HTERT RPE-1 (cell line): Measurements from ENCODE around the gene HIVEP2.

Experiments used
- in situ Hi-C: fragments of 300-500 bp; cut with MboI; formaldehyde crosslinking; loops from 4 replicates; pipeline ENCODE4 v1.14.3; 2020; ENCODE audit warnings: low sequenced_read_pairs

Gene HIVEP2

DNA sequence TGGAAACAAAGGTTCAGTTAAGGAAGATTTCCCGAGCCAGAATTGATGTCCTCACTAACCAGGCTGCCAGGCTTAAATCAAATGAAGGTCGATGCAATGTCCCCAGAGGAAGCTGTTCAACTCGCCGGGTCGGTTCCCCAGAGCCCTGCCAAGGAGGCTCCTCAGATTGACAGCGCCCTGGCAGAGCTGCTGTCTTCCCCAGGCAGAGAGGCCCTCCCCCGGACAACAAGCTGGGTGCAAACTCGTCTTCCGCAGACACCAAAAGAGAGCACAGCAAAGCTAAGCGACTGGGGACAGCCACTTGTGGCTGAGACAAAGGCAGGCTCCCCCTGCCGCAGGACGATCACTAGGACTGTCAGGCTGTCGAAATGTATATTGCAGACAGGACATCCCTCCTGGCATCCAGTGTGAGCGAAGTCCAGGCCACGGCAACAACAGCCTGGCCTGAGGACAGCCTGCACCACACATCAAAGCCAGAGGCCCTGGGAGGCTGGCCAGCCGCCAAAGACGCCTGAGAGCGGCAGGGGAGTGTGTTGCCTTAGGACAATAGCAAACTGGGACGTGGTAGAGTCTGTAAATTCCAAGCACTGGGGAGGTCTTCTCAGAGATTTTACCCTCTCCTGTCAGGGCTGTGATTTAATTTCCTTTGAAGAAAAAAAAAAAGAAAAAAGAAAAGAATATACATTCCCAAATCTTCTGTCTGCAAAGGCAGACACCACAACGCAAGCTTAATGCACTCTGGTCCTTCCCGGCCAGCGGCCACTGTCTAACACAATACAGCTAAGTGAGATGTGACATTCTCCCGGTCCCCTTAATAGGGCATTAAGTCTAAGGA lies 99.1 kb downstream of the HIVEP2 start:
- in situ Hi-C loops = no loop called here

DNA sequence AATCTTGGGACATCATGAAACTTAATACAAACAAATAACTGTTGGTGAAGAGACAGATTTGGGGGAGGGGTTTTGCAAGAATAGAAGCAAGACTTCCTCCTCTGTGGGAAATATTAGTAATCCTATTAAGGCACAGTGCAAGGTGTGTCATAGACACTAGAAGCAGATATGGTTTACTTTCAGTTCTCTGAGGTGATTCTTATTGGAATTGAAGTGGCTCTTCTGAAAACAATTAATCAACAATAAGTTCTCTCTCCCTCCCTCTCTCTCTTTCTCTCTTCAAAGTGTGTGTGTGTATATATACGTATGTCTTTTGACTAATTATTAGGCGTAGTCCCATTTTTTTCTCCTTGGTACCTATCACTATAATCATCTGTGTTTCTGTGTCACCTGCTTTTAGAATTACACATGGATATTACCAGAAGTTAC lies 99.8 kb downstream of the HIVEP2 start:
- in situ Hi-C loops = no loop called here

DNA sequence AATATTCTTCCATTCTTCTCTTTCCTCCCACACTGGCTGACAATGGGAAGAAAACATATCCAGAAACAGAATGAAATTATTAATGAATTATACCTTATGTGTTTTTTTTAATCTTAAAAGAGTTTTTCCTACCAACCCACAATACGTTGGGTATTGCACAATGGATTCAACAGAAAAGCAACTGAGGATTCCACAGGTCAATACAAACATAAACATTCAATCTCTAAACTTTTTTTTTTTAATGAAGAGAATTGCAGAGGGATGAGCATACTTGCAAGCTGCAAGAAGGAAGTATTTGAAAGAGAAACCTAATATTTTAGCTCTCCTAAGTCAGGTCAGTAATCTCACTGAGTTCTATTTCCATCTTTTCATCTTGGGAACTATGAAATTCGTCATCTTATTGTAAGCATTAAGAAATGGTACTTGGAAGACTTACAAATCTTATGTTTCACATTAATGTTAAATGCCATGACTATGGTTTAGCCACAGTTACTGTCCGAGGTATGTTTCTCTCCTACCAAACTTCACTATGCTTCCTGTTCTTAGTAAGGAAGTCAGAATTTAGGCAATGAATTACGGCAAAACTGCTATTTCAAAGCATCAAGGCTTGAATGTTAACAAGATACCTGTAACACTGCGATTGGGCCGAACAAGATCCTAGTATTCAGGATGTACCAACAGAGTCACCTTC lies 100.8 kb downstream of the HIVEP2 start:
- in situ Hi-C loops = no loop called here

DNA sequence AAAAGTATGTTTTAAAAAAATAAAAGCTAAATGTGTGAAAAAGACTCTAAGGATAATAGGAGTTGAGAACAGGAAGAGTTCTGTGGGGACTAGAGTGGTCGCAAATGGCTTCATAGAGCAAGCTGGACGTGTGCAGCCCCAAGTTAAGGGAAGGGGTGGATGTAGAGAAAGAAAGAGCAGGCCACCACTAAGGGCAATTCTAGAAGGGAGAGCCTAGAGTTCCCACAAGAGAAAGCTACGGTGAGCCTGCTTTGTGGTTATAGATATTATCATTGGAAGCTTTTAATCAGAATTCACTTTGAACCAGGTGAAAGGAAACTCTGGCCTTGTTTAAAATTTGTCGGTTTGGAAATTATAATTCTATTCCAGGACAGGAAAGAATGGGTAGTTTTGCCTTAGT lies 101.6 kb downstream of the HIVEP2 start:
- in situ Hi-C loops = no loop called here

DNA sequence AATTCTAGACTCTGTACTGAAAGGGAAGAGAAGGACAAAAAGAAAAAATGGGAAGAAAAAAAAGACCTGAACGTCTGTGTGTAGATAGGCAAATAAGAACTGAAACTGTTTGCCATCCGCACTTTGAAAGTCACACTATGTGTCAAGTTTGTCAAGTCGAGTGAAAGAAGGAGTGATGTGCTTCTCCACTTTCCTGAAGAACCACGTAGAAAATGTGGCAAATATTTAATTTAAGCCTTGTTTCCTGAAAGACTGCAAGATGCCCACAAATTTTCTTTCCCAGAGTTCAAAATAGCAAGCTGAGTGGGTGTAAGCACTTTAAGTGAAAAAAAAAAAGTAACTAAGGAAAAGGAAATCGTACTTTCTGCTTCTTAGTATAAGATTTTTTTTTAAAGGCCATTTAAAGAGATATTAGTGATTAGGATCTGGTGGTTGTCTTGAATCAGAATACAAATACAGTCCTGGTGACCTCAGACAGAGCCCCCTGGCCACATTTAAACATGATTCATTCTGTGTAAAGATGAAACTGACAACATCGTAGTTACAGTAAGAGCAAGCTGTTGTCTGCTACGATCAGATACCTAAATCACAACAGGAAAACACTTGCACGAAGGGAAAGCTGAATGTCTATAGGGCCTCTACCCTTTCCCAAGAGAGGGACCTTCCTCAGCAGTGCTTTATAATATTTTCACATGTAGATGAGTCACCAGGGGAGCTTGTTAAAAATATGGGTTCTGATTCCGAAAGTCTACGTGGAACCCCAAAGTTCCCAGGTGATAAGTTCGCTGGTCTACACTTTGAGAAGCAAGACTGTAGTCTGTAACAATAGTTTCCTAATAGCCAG lies 102.3 kb downstream of the HIVEP2 start:
- in situ Hi-C loops = no loop called here

DNA sequence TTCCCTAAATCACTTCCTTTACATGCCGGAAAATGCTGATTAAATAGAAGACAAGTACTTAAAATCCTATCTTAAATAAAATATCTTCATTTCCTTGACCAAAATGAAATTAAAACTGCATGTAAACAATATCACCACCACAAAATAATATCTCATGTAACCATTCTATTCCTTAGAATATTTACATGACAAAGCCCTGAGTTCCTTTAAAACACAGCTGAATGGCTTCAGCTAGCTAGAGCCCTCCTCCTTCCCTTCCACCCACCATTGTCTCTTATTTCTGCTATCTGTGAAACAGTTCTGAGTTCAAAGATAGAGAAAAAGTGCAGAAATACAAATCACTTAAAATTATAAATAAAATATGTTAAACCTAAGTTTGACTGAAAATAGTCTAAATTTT lies 103.1 kb downstream of the HIVEP2 start:
- in situ Hi-C loops = no loop called here

DNA sequence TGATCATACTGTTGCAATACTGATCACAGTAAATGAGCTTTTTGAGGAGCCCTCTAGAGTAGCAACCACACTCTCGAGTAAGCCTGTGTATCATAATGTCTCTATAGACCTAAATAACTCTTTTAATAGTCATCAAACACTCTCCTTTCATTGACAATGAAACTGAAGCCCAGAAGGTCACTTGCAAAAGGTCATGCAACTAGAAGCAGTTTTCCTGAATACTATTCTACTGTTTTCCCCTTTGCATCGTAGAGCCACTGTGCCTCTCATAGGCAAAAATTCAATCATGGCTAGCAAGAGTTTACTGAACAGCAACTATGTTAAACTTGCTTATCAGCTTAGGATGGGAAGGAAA lies 105.3 kb downstream of the HIVEP2 start:
- in situ Hi-C loops = no loop called here

DNA sequence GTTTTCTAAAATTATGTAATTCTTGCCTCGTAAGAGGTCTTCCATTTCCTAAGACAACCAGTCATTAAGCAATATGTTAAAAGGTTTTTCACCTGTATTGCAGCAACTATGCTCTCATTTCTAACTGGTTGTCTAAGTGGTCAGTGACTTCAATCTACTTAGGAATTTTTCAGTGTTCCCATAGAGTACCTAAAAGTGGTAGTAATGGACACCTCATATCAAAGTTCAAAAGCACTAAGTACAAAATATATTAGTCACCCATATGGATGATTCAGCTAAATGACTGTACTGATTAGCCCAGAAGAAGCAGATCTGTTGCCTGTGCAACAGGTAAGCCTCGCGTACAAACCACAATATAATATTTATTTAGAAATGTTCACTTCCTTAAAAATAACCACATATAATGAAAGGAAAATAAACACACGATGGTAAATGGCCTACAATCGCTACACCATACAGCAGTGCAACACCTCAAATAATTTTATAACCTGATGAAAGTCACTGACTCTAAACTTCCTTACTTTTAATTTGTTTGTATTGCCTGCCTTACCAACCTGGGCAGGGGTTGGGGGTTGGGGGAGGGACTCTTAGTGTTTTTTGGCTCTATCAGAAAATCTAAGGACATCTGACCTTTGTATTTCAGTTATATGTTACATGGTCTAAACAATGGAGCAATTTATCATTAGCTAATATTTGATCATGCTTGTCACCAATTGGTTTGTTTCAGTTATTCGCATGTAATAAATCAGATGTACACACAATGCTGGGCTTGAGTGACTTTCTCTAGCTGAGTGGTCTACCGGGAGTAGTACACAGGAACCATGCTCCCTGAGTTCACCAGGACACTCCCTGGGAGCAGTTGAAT lies 105.9 kb downstream of the HIVEP2 start:
- in situ Hi-C loops = no loop called here

DNA sequence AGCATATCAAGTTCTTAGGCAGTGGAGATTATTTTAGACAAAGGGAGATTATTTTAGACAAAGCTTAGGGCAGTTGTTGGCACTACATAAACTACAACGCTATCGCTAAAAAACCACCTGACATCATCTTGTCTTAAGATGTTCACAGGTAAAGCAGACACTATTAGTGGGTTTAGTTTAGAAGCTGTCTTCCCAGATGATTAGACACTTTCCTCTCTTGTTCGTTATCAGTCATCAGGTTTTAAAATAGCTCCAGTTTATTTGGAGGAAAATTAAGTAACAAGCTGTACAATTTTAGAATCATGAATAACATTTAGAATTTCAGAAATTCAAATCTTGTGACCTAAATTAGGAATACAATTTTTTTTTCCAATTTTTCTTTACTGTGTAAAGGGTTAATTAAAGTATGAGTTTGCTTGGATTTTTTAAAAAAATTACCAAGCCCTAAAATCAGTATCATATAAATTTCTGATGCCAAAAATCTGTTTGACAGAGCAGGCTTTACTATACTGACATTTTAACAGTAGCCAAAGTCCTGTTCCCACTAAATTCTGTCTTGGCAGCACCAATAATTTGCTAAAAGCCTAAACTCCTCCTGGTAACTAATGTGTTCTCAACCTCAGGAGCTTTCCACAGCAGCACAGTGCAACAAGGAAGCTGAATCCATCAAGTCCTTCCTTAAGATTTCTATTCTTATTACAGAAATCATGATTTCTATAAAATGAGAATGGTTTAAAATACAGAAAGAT lies 109.0 kb downstream of the HIVEP2 start:
- in situ Hi-C loops = no loop called here

DNA sequence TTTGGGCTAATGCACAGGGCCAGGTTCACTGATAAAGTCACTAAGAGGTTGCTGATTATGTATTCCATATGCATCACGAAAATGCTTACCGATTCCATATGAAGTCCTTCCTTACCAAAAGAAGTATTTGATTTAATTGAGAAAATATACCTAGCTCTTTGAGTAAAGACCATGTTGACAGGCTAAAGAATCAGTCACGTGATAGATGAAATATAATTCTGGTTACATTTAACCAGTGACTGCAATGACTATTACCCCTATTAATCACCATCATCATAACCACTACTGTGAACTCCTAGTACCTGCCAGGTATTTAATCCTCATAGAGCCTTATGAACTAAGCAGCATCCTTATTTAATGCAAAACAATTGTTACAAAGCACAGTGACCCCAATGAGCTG lies 110.1 kb downstream of the HIVEP2 start:
- in situ Hi-C loops = no loop called here

DNA sequence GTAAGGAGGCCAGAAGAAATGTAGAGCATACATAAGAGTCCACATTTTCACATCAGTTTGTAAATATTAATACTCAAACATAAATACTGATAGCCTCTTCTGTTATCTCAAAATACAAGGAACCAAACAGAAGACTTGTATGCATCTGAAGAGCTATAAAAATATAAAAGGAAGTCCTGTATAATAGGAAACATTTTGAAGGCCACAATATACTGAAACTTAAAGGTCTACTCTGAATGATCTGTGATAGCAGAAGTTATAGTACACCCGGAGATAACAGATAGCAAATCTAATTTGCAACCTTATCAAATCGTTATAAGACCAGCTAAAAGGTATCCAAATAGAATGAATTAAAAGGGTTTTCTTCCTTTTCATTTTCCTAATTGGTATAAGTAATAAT lies 111.2 kb downstream of the HIVEP2 start:
- in situ Hi-C loops = no loop called here

DNA sequence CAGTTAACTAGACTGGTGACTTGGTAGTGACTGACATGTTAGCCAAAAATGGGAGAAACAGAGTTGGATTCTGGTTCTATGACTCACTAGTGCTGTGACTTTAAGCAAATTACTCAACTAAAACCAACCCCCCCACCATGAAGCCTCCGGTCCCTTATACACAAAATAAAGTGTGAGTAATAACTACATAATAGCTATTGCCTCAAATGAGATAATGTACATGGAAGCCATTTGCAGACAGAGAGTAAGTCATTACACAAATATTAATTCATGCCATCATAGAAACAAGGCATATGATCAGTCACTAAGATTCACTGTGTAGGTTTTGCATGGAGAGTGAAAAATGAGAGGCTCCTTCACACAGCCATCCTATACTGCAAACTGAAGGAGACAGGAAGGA lies 111.9 kb downstream of the HIVEP2 start:
- in situ Hi-C loops = no loop called here

DNA sequence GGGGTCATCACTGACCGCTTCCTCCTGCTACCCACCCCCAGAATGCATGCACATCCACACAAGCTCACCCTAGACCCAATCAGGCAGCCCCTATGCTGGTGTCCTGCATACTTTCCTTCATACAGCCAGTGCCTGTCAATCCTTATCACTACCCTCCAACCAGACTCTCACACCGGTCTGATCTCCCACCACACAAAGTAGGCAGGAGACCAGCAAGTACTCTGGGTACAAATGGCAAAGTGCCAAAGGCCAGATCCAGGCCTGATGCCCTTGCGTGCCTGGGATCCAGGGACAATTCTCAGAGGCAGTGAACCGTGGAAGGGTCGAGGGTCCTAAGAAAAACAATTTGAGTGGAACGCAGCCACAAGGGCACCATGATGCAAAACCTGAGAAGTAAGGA lies 114.2 kb downstream of the HIVEP2 start:
- in situ Hi-C loops = no loop called here

DNA sequence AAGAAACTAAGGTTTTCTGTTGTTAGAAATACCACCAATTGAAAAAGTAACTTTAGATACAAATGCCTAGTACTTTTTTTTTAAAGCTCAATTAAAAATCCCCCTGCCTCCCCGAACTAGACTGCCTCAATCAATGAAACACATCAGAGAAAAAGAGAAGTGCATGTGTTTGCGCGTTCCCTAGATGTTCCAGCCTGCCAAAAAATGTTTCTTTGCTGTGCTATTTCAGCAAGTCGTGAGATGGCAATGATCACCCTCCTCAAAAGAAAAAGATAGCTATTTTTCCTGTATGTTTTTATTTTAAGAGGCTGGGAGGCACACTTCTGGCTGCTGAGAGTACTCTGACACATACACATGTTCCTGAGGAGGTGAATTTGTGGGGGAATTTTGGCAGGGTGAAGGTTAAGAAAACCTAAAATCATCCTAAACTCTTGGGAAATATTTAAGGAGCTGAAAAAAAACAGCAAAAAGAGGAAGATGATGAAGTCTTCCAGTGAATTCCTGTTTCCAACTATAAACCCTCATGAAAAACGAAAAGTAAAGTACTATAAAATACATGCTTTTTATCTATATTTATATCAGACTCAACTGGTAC lies 114.8 kb downstream of the HIVEP2 start:
- in situ Hi-C loops = no loop called here

DNA sequence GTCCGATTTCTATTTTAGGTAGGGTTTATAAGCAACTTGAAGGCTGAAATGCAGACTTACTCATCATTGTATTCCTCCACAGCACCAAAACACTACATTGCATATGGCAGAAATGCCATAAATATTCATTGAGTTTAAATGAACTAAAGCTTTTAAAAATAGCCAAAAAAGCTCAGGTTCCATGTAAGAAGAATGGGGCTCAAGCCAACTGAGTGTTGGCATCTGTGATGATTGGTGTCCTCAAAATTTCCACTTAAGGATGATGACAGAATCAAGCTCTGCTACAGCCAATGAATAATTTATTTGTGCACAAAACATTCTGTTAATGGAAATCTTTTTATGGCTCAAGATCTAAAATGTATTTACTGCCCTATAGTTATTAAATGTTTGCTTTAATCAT lies 115.4 kb downstream of the HIVEP2 start:
- in situ Hi-C loops = no loop called here

DNA sequence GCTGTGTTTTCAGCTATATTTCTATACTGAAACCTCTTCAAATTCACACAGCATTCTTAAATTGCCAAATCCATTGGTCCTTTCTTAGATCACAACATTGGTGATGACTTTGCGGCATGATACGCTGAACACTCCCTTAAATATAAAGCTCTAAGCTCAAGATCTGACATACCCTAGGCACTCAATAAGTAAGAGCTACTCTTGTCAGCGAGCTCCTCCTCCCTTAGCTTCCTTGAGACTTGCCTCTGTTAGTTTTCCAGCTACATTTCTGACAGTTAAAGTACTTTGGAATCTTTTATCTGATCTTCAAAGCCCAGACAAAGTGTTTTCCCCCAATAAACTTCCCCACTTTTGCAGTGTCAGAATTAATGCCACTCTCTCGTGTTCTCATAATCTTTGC lies 117.0 kb downstream of the HIVEP2 start:
- in situ Hi-C loops = no loop called here

DNA sequence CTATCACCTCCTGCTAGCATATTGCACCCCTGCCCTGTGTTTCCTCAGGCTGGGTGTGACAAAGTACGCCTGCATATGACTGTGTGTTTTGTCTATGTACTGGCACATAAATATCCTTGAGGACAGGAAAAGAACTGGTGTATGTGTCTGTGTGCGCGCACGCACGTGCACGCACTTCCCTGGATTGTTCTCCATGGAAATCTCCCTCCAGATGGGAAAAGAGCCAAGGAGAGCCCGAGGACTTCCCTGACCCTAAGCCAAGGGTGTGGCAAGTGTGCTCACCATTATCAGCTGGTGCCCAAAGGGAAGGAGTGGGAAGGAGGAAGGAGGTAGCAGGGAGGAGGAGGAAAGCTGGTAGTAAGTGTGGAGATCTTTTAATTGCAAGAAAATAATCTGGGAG lies 117.6 kb downstream of the HIVEP2 start:
- in situ Hi-C loops = no loop called here

DNA sequence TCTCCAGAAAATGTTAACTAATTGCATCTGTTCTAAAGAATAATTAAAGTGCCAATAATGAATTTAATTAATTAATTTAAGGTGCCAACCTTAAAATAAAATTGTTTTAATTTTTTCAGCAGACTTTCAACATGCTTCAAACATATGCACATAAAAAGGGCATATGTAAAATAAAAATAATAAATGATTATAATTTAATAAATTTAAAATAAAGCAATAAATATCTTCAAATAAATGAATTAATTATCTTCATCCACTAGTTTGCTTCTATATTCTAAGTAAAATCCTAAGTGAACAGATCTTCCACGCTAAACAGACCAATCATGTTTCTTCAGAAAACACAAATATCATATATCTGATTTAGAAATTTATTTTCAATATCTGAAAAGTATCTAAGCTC lies 119.2 kb downstream of the HIVEP2 start:
- in situ Hi-C loops = no loop called here

DNA sequence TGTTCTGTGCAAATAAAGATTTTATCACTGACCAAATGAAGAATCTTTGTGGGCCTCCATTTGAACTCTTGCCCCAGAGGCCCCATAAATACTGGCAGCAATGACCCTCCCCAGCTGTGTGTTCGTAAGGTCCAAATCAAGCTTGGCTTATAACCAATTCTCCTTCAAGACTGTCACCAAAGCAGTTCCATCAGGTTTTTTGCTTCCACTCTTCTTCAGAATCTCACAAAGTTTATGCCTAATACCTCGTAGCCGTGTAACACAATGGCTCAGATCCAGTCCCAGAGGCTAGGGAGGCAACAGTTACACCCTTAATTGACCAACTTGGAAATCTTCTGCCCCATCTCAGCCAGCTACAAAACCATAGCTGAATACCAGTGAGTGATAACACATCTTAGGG lies 120.5 kb downstream of the HIVEP2 start:
- in situ Hi-C loops = no loop called here
